Measurements from ENCODE around the gene SAMMSON.

GRCh38 chr3:69987833-69988232 lies 11.7 kb upstream of the SAMMSON start:
- no peak for TF ChIP-seq CTCF (IDR thresholded peaks at IDR 0.05; ENCODE audit: low read depth, low read length)
- TF ChIP-seq EZH2phosphoT487 (IDR thresholded peaks at IDR 0.05; ENCODE audit: low read depth), result no peak

Measured in OCI-LY3 (cell line).